Astrocyte (in vitro differentiated cells and primary cell): ENCODE results near the gene ANKDD1B.

ENCODE experiments used
- EZH2 ChIP-seq: IDR thresholded peaks from 2 replicates; pipeline ENCODE4 v1.6.1; 2012; ENCODE audit warnings: mild to moderate bottlenecking, low read length, inconsistent platforms; ENCODE audit not compliant: insufficient read depth
- TF ChIP-seq, protein P1 (sequence below): IDR thresholded peaks from 2 replicates; pipeline ENCODE4 v1.5.1; 2011; ENCODE audit warnings: low read depth, mild to moderate bottlenecking, inconsistent platforms, low read length, moderate library complexity; ENCODE audit not compliant: insufficient read depth

DNA sequence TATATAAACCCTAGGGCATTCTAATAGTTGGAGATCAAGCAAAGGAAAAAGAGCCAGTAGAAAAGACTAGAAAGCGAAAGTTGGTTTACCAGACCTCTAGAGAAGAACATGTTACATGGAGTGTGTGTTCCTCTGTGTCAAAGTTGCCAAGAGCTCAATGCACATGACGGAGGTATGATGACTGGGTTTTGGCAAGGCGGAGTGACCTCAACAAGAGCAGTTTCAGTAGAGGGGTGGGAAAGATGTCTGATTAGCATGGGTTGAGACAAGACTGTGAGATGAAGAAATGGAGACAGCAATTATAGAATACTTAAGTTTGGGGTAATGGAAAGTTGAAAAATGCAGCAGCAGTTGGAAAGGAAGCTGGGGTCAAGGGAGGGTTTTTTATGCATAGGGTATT is 1.6 kb downstream of the ANKDD1B start:
- TF ChIP-seq, protein P1, sequence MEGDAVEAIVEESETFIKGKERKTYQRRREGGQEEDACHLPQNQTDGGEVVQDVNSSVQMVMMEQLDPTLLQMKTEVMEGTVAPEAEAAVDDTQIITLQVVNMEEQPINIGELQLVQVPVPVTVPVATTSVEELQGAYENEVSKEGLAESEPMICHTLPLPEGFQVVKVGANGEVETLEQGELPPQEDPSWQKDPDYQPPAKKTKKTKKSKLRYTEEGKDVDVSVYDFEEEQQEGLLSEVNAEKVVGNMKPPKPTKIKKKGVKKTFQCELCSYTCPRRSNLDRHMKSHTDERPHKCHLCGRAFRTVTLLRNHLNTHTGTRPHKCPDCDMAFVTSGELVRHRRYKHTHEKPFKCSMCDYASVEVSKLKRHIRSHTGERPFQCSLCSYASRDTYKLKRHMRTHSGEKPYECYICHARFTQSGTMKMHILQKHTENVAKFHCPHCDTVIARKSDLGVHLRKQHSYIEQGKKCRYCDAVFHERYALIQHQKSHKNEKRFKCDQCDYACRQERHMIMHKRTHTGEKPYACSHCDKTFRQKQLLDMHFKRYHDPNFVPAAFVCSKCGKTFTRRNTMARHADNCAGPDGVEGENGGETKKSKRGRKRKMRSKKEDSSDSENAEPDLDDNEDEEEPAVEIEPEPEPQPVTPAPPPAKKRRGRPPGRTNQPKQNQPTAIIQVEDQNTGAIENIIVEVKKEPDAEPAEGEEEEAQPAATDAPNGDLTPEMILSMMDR = no peak
- TF ChIP-seq EZH2 = no peak
